CD4-positive, alpha-beta T cell treated with Interleukin-4 for 4 hours (primary cell): Measurements from ENCODE around the gene ASB9.
"Not testable (repeated sequence)": the region's sequence is repeated elsewhere in the genome, so short reads cannot be mapped to it uniquely, and the experiment has no call there.

Experiments used
- DNase-seq: peaks from one replicate; pipeline ENCODE4 v3.0.0-alpha.2; 2020

The ASB9 gene, protein sequence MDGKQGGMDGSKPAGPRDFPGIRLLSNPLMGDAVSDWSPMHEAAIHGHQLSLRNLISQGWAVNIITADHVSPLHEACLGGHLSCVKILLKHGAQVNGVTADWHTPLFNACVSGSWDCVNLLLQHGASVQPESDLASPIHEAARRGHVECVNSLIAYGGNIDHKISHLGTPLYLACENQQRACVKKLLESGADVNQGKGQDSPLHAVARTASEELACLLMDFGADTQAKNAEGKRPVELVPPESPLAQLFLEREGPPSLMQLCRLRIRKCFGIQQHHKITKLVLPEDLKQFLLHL

DNA sequence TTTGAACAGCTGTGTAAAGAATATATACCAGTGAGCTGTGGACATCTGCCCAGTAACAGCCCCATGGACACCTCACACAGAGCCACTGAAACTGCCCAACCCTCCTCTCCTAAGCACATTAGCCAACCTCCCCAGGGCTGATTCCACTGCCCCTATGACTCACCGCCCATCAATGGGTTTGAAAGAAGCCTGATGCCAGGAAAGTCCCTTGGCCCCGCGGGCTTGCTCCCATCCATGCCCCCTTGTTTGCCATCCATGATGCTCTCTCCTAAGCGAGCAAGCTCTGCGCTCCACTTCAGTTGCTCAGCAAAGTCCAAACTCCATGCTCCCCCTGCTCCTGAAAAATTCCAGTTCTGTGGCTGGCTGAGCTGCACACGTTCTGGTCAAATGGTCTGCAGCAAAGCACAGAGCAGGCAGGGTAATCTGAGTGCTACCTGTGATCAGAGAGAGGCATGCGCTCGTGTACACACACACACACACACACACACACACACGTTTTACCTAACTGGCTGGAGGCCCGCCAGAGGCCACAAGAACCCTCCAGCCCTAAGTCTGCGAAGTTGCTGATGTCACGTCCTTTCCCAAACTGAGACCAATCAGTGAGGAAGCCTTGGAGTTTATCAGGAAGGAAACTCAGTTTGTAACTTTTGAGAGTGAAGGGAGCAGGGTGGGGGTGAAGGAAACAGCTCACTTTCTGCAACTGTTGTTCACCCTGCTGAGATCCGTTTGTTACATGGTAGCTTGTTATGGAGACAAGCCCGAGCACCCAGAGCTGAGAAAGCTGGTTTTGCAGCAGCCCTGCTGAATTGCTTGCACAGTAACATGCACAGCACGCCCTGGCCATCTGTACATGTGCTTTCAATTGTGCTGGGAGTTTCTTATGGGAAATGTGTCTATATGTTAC, at the start of gene ASB9:
Gene ASB9, minus strand, starts transcription at position 466 of the 904 bp plus-strand sequence. Its CDS starts 209 bp downstream, at position 257.
- peak; percentile 14 for DNase-seq

DNA sequence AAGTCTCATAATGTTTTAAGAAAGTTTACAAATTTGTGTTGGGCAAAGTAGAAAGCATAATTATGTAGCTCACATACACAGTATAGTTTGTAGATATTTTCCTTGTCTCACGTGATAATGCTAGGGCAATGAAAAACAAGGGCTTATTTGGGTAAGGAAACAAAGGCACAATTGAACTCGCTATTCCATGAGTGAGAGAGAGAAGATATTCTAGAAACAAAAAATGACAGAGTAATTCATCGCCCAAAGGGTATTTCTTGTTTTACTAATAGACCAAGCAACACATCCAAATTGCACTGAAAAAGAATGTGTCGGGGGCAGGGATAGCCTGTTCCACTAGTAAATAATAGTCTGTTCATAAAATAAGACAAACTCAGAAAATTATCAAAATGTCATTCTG, 49.2 kb upstream of the ASB9 start:
- no peak for DNase-seq

DNA sequence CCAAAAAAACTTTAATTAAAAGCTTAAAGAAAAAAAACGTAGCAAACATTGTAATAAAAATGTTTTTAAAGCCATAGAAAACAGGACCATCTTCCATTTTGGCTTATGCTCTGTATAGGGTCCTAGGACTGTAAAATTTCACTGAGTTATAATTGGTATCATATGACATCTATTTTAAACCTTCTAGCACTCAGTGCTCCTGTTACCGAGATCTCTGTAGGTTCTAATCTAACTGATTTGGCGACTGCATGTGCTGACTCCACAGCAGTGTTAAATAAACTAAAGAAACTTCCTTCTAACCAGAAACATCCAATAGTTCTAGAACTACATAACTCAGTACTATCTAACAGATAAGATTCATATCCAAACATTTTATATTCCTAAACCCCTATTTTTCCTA, 45.6 kb upstream of the ASB9 start, which contains the start of gene ASB11:
Gene ASB11, minus strand, starts transcription at position 132 of the 400 bp plus-strand sequence. Its CDS starts 35 bp downstream, at position 97.
- DNase-seq: no peak

DNA sequence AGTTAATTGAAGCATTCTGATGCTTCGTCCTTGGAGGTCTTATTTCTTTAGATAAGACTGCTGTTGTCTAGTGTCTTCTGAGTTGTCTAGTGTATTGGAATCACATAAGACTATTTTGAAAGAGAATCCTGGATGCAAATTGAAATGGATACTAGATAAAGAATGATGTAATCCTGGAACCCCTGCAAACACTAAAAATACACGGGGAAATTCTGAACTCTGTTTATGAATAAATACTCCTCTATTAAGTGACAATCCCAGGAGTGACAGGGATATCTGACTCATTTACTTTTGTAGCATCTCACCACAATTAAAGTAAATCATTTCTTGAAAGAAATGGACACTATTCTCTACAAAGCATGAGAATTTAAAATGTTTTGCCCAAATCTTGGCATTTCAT, 44.6 kb upstream of the ASB9 start:
- no peak for DNase-seq

DNA sequence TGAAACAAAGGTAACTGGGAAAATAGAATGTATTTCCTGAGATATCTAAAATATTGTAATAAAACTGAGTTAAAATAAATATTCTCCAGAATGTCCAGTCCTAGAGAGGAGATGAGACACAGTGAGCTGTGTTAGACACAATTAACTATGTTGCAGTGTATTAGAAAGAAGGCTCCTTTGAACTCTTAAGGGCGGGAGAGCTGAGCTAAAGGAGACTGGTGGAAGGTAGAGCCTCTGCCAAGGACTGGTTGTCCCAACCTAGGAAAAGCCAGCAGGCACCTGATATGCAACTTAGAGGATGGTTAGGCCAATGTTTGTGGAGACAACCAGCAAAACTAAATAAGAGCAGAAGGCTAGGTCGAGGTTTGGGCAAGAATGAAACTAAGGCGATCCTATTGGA, 41.2 kb upstream of the ASB9 start:
- no peak for DNase-seq

DNA sequence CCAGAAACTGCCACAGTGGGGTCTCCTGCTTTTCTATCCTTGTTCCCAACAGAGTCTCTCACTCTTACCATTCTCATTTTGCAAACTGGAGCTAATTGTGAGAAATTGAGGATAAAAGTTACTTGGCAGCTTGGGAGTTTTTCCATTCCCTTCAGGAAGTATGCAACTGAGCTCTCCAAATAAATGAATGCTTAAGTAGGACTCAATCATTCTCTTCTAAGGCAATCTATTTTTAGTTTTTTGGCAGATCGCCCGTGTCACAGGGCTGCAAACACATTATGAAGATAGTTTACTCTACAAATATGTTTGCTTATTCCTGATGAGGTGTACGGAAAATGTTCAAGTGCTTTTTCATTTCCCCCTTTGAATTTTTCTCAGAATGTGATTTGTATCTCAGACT, 40.2 kb upstream of the ASB9 start:
- no peak for DNase-seq

DNA sequence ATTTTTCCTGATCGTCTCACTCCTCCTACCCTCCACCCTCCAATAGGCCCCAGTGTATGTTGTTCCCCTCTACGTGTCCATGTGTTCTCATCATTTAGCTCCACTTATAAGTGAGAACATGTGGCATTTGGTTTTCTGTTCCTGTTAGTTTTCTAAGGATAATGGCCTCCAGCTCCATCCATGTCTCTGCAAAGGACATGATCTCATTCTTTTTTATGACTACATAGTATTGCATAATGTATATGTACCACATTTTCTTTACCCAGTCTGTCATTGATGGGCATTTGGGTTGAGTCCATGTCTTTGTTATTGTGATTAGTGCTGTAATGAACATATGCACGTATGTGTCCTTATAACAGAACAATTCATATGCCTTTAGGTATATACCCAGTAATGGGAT, 36.0 kb upstream of the ASB9 start:
- DNase-seq: not testable (repeated sequence)

DNA sequence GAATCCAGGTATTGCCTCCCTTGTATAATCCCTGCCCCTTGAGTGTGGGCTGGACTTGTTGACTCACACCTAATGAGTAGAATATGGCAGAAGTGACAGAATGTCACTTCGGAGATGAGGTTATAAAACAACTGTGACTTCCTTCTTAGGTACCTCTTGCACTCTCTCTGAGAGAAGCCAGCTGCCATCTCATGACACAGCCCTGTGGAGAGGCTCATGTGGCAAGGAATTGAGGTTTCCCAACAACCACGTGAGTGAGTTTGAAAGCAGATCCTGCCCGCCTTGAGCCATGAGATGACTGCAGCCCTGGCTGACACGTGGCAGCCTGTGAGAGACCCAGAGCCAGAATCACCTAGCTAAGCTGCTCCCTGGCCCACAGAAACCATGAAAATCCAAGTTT, 32.0 kb upstream of the ASB9 start:
- DNase-seq: no peak

DNA sequence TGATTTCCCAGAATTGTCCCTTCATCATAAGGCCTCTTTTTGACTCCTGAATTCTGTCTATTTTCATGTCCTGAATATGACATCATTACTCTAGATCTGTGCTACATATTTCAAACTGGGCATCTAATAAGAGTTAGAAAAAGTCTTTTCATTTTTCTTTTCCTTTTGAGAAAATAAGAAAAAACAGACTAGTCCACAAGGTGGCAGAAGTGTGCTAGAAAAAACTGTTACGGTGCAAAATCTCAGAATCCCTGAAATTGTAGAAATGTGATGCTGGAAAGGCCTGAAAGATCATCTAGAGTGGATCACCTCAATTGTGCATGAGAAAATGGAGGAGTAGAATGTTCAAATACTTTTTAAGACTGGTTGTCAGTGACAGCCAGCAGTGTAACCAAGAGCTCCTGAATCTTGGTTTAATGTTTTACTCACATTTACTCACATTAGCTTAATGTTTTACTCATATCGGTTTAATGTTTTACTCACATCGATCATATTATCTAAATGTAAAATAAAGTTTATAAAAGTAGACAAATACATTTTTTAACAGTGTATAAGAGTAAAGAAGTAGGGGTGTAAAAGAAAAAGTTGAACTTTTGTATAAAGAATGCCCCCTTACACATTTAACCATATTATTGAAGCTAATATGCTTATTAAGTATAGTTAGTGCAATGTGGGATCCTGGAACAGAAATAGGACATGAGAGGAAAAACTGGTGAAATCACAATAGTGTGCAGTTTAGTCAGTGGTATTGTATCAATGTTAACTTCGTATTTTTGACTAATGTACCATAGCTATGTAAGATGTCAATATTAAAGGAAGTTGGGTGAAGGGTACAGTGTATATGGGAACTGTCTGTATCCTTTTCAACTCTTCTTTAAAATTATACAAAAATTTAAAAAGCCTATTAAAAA, 30.3 kb upstream of the ASB9 start:
- DNase-seq: peak; percentile 1

DNA sequence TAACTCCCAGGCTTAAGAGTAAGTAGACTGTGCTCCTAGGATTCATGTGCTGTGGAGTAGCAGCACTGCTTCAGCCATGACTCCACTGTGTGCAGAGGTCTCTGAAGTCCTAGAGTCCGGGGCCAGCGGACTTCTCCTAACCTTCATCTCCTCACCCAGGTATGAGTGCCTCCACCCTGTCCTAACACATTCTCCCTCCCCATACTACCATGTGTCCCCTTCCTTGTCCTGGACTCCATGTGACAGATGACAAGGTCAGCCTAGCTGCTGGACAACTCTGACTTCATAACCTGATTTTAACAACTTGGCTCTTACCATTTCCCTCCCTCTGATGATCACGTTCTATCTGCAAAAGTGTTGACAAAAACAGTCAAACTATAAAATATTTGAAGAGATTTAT, 28.9 kb upstream of the ASB9 start:
- DNase-seq: no peak

DNA sequence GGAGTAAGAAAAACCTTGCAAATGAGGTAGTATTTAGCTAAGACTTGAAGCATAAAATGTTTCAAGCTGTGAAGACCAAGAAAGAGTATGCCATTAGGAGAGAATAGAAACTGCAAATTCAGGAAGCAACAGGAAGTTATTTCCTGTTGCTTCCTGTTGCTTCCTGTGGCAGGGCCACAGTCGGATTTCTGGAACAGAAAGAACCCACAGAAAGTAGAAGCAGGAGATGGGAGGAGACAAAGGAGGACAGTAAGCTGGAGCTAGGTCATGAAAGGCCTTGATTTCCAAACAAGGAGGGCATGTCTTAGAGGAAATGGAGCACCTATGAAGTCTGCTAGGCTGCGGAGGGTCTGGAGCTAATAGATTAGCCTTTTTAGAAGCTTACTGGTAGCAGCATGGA, 28.3 kb upstream of the ASB9 start:
- DNase-seq: no peak

DNA sequence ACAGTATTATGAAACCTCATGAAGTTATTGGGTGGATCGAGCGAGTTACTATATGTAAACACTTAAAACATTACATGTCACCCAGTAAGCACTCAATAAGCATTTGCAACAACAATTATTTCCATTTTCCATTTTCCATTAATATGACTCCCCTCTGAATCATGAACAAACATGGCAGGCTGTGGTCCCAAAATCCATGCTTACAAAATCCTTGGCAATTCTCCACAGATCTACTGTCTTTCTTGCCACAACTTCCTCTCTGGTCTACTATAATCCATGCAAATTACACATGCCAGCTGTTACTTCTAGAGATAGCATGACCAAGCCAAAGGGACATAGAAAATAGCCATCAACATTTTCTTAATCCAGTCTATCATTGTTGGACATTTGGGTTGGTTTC, 23.6 kb upstream of the ASB9 start:
- DNase-seq: no peak

DNA sequence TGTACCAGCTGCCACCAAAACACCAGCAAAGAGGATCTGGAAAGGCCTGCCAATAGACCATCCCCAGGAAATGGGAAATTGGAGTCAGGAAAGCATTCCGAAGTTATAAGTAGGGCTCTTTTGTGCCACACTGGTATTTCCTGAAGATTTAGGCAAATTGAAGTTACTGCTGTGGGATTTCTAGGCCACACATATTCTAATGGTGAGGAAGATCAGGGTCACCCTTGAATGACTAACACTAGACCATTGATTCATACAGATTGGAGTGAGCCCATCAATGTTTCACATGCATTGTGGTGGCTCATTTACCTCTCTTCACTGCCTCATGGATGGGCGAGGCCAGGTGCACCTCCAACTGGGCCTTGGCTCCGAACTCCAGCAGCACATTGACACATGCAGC, 23.0 kb upstream of the ASB9 start:
- DNase-seq: no peak

DNA sequence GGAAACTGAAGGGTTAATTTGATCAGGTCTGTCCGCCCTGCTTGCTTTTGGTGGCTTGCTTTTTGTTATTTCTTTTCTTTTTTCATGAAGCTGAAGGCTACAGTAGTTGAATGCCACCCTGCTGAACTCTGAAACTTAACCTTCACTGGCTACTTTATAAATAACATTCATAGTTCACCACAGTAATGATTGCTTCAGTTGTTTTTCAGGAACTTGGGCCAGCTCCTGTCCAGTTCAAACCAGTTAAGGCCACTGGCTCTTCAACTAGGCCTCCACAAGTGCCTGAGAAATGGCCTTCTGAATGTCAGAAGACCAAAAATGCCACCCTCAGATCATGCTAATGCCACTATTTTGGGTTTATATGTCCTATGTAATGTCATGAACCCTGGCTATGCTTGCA, 7.7 kb upstream of the ASB9 start:
- DNase-seq: no peak

DNA sequence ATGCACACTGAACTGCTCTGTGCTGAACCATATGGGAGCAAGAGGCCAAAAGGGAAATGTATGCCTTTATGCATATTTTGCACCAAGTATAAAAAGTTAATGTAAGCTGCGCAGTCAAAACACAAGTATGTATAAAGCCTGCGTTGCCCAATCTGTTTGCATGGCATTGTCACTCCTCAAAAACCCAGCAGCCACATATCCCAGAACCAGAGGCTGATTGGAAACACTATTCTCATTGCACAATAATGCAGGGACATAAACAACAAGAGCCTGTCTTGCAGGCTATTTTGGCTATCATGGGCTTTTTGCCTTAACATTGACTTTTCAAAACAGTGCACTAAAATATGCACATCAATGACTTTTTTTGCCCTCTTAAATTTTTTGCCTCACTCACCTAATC, 5.1 kb upstream of the ASB9 start:
- DNase-seq: no peak

DNA sequence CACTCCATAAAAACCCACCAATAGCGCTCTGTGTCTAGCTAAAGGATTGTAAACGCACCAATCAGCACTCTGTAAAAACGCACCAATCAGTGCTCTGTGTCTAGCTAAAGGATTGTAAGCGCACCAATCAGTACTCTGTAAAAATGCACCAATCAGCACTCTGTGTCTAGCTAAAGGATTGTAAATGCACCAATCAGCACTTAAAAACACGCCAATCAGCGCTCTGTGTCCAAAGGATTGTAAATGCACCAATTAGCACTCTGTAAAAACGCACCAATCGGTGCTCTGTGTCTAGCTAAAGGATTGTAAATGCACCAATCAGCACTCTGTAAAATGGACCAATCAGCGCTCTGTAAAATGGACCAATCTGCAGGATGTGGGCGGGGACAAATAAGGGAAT, 3.4 kb upstream of the ASB9 start:
- not testable (repeated sequence) for DNase-seq

DNA sequence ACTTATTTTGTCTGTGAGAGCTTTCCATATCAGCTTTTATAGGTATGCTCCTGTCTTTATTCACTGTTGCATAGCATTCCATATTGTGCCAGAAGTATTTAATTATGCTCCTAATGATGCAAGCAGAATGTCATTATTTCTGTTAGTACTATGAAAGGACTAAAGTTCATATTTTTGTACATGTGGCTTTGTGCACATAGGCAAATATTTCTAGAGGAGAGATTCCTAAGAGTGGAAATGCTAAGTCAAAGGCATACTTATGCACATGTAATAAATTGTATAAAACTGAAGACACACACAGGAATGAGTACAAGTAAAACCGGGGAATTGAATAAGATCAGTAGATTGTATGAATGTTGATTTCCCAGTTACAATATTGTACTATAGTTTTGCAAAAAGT, 1.9 kb upstream of the ASB9 start:
- no peak for DNase-seq

DNA sequence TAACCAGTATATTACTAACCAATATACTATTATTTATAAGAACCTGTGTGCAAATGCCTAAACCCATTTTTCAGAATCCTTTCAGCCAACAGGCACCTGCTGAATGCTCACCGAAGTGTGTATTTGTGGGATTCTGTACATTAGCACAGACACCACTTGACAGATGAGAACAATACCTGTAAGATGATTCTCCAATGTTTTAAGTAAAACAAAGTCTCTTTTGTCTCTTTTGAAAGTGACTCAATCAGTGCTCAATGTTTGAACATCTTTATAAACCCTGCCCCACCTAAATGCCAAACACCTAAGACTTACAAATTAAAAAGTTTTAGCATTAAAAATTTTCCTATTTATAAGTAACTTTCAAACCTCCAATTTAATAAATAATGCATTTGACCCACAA, 763 bp downstream of the ASB9 start:
- no peak for DNase-seq

DNA sequence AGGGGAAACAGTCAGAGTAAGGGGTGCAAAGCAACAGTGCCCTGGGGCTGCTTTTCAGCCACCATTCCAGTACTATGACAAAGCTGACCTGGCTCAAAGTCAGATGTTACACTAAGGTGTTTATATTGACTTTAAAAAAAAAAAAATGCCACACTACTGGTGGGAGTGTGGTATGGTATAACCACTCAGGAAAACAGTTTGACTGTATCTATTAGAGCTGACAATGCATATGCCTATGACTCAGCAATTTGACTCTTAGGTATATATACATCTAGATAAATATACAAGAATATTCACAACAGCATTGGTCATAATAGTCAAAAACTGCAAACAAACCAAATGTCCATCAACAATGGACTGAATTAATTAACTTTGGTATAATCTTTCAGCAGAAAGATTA, 15.0 kb downstream of the ASB9 start:
- DNase-seq: no peak

DNA sequence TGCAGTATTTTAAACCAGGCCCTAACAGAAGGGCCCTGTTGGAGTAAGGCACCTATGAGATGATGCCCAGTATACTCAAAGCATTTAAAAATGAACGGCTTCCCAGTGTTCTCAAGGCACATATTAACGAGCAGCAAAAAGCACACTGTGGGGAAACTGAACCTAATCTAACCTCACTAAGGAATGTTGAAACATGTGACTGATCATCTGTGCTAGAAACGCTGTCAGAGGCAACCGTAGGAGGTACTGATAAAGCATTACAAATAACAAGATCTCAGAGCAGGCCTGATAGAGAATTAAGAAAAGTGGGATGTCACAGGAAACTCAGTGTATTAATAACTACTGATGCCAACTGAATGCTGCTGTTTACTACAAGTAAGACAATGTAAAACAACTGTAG, 24.0 kb downstream of the ASB9 start:
- no peak for DNase-seq

DNA sequence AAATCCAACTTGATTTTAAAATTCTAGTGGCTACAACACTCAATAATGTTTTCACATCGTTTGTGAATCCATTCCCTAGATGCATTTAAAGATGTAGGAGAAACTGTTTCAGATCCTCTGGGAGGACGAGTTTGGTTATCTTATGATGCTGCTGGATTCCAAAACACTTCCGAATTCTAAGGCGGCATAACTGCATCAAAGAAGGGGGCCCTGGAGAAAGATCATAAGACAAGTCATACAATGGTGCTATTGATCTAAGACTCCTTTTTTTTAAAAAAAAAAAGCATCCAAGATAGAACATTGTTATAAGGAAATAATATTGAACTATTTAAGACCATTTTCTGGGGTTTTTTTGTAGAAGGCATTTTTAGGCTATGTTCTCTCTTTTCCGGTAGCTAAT, 25.5 kb downstream of the ASB9 start:
- no peak for DNase-seq

DNA sequence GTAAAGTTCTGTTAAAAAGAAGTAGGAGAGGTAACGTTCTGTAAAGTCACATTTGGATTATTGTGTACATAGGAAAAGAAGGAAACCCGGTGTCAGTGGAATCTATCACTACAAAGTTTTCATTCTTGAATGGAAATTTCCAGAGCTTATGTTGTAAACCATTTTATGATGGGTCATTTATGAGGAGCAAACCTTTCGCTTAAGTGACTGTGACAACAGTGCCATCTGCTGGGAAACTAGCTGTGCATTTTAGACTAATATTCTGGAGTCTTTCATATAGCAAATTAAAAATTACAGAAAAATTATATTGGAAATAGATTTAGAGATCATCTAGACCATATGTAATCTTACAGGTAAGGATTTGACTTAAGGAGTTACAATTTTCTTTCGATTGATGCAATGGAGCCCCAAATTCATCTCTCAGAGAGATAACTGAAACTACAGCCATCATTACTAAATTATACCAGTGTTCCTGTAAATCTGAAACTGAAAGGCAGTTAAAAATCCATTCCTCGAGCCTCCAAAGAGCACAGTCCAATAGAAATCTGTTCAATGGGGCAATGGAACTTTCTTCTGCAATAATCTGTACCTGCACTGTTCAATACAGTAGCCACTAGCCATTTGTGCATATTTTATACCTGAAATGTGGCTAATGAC, 26.9 kb downstream of the ASB9 start:
- DNase-seq: peak; percentile 47

DNA sequence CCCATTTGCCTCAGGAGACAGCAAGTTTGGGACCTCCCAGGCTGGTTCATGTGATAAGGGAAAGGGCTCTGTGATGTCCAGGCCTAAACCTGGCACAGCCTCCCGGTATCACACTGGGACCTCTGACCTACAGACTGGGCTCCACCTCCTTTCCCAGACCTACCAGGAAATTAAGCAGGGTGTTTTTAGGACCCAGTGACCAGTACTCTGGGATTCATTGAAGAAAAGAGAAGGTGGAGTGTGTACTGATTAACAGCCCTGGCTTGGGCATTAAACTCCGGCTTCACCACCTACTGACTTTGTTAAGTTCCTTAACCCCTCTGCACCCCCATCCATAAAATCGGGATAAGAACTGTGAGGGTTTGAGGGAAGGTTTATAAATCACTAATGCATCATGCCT, 28.6 kb downstream of the ASB9 start:
- DNase-seq: no peak
